ENCODE results near the gene GPR176.

Gene GPR176, protein sequence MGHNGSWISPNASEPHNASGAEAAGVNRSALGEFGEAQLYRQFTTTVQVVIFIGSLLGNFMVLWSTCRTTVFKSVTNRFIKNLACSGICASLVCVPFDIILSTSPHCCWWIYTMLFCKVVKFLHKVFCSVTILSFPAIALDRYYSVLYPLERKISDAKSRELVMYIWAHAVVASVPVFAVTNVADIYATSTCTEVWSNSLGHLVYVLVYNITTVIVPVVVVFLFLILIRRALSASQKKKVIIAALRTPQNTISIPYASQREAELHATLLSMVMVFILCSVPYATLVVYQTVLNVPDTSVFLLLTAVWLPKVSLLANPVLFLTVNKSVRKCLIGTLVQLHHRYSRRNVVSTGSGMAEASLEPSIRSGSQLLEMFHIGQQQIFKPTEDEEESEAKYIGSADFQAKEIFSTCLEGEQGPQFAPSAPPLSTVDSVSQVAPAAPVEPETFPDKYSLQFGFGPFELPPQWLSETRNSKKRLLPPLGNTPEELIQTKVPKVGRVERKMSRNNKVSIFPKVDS

DNA sequence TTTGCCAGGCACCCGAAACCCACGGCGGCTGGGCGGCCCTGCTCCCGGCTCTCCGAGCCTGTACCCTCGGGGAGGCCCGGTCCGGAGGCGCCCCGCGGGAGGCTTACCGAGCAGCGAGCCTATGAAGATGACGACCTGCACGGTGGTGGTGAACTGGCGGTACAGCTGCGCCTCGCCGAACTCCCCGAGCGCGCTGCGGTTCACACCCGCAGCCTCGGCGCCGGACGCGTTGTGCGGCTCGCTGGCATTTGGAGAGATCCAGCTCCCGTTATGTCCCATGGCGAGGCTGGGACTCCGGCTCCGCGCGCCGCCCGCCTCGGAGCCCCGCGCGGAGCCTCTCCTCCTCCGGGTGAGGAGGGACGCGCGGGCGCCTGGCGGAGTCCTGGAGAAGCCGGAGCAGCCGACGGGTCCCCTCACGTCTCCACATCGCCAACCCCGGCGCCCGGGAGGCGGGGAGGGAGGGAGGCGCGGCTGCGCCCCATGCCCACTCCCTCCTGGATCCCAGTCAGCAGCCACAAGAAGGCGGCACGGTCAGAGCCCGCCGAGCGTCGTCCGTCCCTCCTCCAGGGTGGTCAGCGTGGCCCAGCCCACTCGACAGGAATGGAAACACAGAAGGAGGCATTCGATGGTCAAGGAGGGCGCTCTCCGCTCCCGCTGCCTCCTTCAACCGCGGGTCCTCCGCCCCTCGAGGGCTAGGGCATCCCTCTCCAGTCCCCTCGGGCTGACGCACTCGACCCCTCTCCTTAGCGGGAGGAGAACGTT lies at the start of gene GPR176:
GPR176 (minus strand) TSS at position 519 of the 762 bp plus-strand sequence; CDS start at position 279, 240 bp downstream.
- DNase-seq (ENCODE audit: low read depth): no peak
- H3K4me3 ChIP-seq (ENCODE audit: low read depth, low read length): peak within 1 kb of the TSS; percentile 79
- TF ChIP-seq, protein P1, sequence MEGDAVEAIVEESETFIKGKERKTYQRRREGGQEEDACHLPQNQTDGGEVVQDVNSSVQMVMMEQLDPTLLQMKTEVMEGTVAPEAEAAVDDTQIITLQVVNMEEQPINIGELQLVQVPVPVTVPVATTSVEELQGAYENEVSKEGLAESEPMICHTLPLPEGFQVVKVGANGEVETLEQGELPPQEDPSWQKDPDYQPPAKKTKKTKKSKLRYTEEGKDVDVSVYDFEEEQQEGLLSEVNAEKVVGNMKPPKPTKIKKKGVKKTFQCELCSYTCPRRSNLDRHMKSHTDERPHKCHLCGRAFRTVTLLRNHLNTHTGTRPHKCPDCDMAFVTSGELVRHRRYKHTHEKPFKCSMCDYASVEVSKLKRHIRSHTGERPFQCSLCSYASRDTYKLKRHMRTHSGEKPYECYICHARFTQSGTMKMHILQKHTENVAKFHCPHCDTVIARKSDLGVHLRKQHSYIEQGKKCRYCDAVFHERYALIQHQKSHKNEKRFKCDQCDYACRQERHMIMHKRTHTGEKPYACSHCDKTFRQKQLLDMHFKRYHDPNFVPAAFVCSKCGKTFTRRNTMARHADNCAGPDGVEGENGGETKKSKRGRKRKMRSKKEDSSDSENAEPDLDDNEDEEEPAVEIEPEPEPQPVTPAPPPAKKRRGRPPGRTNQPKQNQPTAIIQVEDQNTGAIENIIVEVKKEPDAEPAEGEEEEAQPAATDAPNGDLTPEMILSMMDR (IDR thresholded peaks at IDR 0.05; ENCODE audit: low read depth, low read length, missing control alignments): no peak
- in situ Hi-C loops (cut with HindIII; ENCODE audit: low sequenced_read_pairs): no loop called here

DNA sequence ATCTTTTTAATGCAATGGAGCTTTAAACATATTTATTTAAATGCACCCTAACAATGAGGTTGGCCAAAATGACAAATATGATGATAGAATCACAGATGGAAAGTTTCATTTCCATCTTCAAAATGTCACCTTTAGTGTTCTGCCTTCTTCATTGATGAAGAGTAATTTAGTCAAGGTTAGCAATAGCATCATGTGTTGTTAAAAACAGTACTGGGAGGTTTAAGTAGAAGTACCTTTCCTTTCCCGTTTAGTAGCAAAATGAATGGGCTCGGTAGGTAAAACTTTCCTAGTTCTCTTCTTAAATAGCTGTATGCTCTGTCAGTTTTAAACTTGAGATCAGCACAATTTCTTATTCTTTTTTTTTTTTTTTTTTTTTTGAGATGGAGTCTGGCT lies 48.9 kb upstream of the GPR176 start:
- TF ChIP-seq, protein P1 (IDR thresholded peaks at IDR 0.05; ENCODE audit: low read depth, low read length, missing control alignments): no peak
- in situ Hi-C loops (cut with HindIII; ENCODE audit: low sequenced_read_pairs): no loop called here
- no peak for DNase-seq (ENCODE audit: low read depth)
- H3K4me3 ChIP-seq (ENCODE audit: low read depth, low read length): no peak overlapping the region

DNA sequence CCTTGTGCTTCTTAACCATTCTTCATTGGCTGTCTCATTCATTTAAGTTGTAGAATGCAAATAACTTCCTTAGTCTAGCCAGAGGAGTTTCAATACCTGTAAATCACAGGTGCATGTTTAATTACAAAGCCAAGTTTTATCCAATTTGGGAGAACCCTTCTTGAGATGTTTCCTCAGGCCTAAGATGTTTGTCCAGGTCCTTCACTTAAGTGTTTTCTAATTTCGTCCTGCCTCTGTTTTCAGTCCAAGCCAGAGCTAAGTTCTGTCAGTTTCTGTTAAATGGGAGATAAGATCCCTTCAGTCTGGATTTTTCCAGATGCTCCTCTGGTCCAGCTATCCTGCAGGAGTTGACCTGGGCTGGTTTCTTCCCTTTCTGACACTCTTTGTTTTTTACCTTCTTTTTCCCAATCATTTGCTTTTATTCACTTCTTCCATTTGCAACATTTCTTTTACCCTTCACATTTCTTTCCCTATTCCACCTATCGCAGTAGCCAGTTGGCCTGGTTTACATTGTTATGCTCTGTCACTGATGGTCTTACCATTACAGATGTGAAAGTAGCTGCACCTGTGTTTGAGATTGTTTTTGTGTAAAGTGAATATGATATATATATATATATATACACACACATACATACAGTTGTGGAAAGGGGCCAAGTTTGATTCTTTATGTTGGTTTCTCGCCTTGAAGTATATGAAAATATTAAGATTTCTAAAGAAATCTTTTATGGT lies 48.4 kb upstream of the GPR176 start:
- no peak for DNase-seq (ENCODE audit: low read depth)
- TF ChIP-seq, protein P1 (IDR thresholded peaks at IDR 0.05; ENCODE audit: low read depth, low read length, missing control alignments): no peak
- in situ Hi-C loops (cut with HindIII; ENCODE audit: low sequenced_read_pairs): no loop called here
- no peak overlapping the region for H3K4me3 ChIP-seq (ENCODE audit: low read depth, low read length)

DNA sequence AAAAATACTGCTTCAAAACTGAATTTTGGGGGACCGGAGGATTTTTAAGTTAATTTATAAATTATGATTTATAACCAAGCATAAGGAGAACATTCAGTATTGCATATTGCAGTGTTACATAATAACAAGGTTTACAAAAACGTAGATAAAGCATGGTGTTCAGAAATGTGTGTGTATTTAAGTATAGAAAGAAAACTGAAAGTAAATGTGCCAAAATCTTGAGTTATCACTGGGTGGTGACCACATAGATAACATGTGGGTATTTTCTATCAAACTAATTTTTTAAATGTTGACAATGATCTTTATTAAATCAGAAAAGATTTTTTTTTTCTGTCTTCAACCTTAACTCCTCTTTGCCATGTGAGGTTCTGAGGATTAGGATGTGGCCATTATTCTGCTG lies 46.5 kb upstream of the GPR176 start:
- TF ChIP-seq, protein P1 (IDR thresholded peaks at IDR 0.05; ENCODE audit: low read depth, low read length, missing control alignments): no peak
- H3K4me3 ChIP-seq (ENCODE audit: low read depth, low read length): no peak overlapping the region
- no peak for DNase-seq (ENCODE audit: low read depth)
- in situ Hi-C loops (cut with HindIII; ENCODE audit: low sequenced_read_pairs): no loop called here

DNA sequence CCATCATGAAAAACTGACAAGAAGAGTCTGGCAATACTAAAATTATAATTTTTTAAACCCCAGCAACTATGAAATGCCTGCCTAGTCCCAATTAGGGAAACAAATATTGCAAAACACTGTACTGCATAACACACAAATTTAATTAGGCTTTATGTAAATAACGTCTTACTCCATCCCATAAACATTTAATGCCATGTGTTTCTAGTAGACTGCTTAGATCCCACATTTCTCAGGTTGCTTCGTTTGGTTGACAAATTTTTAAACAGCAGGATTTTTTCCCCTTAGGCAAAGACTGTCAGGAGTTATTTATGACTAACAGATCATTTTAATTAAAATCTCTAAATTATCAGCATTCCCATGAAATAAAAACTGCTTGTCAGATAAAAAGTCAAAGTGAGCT lies 43.7 kb upstream of the GPR176 start:
- in situ Hi-C loops (cut with HindIII; ENCODE audit: low sequenced_read_pairs): no loop called here
- no peak overlapping the region for H3K4me3 ChIP-seq (ENCODE audit: low read depth, low read length)
- TF ChIP-seq, protein P1 (IDR thresholded peaks at IDR 0.05; ENCODE audit: low read depth, low read length, missing control alignments): no peak
- no peak for DNase-seq (ENCODE audit: low read depth)

DNA sequence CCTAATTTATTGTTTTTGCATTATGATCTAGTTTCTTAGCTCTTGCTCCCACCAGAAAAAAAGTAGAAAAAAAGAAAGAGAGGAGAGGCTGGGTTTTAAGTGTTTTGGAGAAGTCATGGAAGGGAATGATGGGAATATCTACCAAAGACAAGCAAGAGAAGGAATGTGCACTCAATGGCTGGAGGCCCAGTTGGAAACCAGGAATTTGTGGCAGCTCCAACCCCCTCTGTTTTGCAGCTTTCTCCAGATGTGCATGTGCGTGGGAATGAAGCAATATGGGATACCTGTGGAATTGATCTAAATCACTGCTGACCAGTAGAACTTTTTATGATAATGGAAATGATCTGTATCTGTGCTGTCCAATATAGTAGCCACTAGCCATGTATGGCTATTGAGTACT lies 41.0 kb upstream of the GPR176 start:
- DNase-seq (ENCODE audit: low read depth): no peak
- in situ Hi-C loops (cut with HindIII; ENCODE audit: low sequenced_read_pairs): no loop called here
- H3K4me3 ChIP-seq (ENCODE audit: low read depth, low read length): no peak overlapping the region
- TF ChIP-seq, protein P1 (IDR thresholded peaks at IDR 0.05; ENCODE audit: low read depth, low read length, missing control alignments): no peak

Measured in astrocyte of the cerebellum (primary cell).